HG03045 (cell line): Measurements from ENCODE around the gene ANGPTL5.
"Not testable (repeated sequence)": the region's sequence is repeated elsewhere in the genome, so short reads cannot be mapped to it uniquely, and the experiment has no call there.

Experiments
- ATAC-seq: cut with Tn5 transposase; IDR thresholded peaks from one replicate; pipeline ENCODE4 v1.9.1; 2021; ENCODE audit warnings: mild to moderate bottlenecking, moderate library complexity; ENCODE audit not compliant: unreplicated experiment

The ANGPTL5 gene

GRCh38 chr11:101894505-101894904, 21.8 kb downstream of the ANGPTL5 start:
- no peak for ATAC-seq

- no peak for ATAC-seq
Observed at GRCh38 chr11:101889767-101890166, 26.6 kb downstream of the ANGPTL5 start.

- no peak for ATAC-seq
Observed at GRCh38 chr11:101885631-101886030, 30.7 kb downstream of the ANGPTL5 start.

GRCh38 chr11:101881586-101881985, 34.7 kb downstream of the ANGPTL5 start:
- ATAC-seq = no peak

- ATAC-seq = no peak
Observed at GRCh38 chr11:101880222-101880621, 36.1 kb downstream of the ANGPTL5 start.

- ATAC-seq = no peak
Observed at GRCh38 chr11:101872171-101872882, 44.0 kb downstream of the ANGPTL5 start.

GRCh38 chr11:101870510-101870909, 45.8 kb downstream of the ANGPTL5 start:
- ATAC-seq = no peak

- ATAC-seq = no peak
Observed at GRCh38 chr11:101867951-101868350, 48.4 kb downstream of the ANGPTL5 start.

GRCh38 chr11:101866619-101867491, 49.5 kb downstream of the ANGPTL5 start:
- ATAC-seq = no peak

GRCh38 chr11:101864098-101864497, 52.2 kb downstream of the ANGPTL5 start:
- no peak for ATAC-seq

- ATAC-seq = no peak
Observed at GRCh38 chr11:101863361-101863760, 53.0 kb downstream of the ANGPTL5 start.

GRCh38 chr11:101862391-101863233, 53.7 kb downstream of the ANGPTL5 start:
- no peak for ATAC-seq

- ATAC-seq = peak; percentile 62
Observed at GRCh38 chr11:101860696-101861427, 55.5 kb downstream of the ANGPTL5 start.

- ATAC-seq = not testable (repeated sequence)
Observed at GRCh38 chr11:101852260-101852659, 64.1 kb downstream of the ANGPTL5 start.

- no peak for ATAC-seq
Observed at GRCh38 chr11:101848262-101848661, 68.1 kb downstream of the ANGPTL5 start.

GRCh38 chr11:101844608-101845007, 71.7 kb downstream of the ANGPTL5 start:
- ATAC-seq = no peak

GRCh38 chr11:101840704-101841103, 75.6 kb downstream of the ANGPTL5 start:
- ATAC-seq = no peak
